Neural cell (in vitro differentiated cells): ENCODE measurements around the gene IFIH1.

ENCODE experiments used
- EP300 ChIP-seq: fragments of 450-650 bp; conservative IDR thresholded peaks from 2 replicates; pipeline ENCODE4 v1.6.1; 2014; ENCODE audit warnings: antibody characterized with exemption, mild to moderate bottlenecking, moderate library complexity; ENCODE audit not compliant: poor library complexity, severe bottlenecking
- EZH2 ChIP-seq: fragments of 200-600, 300-800 bp; shearing (Covaris generic), sonication (generic); IDR thresholded peaks from 2 replicates; pipeline ENCODE4 v1.6.1; 2014; ENCODE audit warnings: antibody characterized with exemption, low read length, borderline replicate concordance, mild to moderate bottlenecking; ENCODE audit not compliant: insufficient read depth, poor library complexity, severe bottlenecking
- MXI1 ChIP-seq: fragments of 450-650 bp; conservative IDR thresholded peaks from 2 replicates; pipeline ENCODE4 v1.6.1; 2014; ENCODE audit warnings: antibody characterized with exemption, mild to moderate bottlenecking; ENCODE audit not compliant: poor library complexity, severe bottlenecking
- POLR2AphosphoS5 ChIP-seq: IDR thresholded peaks from 2 replicates; pipeline ENCODE4 v1.6.1; 2012
- SMC3 ChIP-seq: fragments of 450-650 bp; conservative IDR thresholded peaks from 2 replicates; pipeline ENCODE4 v1.6.1; 2014; ENCODE audit warnings: antibody characterized with exemption, mild to moderate bottlenecking, moderate library complexity; ENCODE audit not compliant: poor library complexity
- TAF1 ChIP-seq: IDR thresholded peaks from 2 replicates; pipeline ENCODE4 v1.6.1; 2012; ENCODE audit warnings: low read depth
- TF ChIP-seq, protein P1 (sequence below): fragments of 450-650 bp; IDR thresholded peaks from 2 replicates; pipeline ENCODE4 v1.5.1; 2014; ENCODE audit warnings: antibody characterized with exemption, mild to moderate bottlenecking, moderate library complexity; ENCODE audit not compliant: poor library complexity, severe bottlenecking

- TF ChIP-seq SMC3 (no peak), POLR2AphosphoS5 (no peak), EP300 (no peak), TAF1 (no peak), EZH2 (no peak), MXI1 (no peak)
- TF ChIP-seq, protein P1, sequence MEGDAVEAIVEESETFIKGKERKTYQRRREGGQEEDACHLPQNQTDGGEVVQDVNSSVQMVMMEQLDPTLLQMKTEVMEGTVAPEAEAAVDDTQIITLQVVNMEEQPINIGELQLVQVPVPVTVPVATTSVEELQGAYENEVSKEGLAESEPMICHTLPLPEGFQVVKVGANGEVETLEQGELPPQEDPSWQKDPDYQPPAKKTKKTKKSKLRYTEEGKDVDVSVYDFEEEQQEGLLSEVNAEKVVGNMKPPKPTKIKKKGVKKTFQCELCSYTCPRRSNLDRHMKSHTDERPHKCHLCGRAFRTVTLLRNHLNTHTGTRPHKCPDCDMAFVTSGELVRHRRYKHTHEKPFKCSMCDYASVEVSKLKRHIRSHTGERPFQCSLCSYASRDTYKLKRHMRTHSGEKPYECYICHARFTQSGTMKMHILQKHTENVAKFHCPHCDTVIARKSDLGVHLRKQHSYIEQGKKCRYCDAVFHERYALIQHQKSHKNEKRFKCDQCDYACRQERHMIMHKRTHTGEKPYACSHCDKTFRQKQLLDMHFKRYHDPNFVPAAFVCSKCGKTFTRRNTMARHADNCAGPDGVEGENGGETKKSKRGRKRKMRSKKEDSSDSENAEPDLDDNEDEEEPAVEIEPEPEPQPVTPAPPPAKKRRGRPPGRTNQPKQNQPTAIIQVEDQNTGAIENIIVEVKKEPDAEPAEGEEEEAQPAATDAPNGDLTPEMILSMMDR = no peak
Measured at GRCh38 chr2:162291748-162292147, 26.7 kb downstream of the IFIH1 start.
